ENCODE results near the gene ABI3BP. TPM values are rescaled to one million over a fixed set of nuclear protein-coding genes. Genes with fewer than 3 reads are reported as not detected.

The ABI3BP gene
- total RNA-seq, 1 experiment from 2014 or later: 0.15 TPM

DNA sequence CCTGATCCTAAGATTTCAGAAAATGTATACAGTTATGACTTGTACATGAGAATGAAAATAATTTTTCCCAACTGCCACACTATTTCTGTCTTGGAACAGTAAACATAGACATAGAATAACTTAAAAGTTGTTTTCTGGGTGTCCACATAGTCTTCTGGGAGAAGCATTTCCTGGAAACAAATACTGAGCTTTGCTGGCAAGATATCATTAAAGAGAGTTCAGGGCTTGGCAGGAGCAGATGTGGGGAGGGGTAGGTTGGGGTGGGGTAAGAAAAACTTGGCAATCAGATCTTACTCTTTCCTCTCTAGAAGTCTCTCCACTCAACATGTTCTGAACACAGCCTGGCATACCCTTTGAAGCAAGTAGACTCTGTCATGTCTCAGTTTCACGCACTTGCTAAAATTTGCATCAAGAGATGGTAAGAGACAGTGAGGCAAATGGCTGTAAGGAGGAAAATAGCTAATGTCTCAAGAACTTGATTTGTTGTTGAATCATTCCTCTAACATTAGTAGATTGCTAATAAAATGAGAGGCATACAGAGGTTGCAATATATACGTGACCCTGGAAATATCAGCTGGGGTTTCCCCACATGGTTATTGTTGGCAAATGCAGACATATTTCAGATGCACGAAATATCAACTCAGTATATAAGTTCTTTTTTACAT, 27.3 kb upstream of the ABI3BP start:
- no peaks in the 10 kb centered on the region for H3K9me3 ChIP-seq (ENCODE audit: control insufficient read depth in 1 of 2, insufficient read depth in 1 of 2, low read depth in 1 of 2, low read length in 2 of 2)
- H3K4me3 ChIP-seq (replicated peaks in 1 of 2; ENCODE audit: low read depth in 1 of 2, low read length in 2 of 2): no peak overlapping the region
- TF ChIP-seq ZBTB33 (IDR thresholded peaks at IDR 0.05; ENCODE audit: extremely low read depth, insufficient replicate concordance, low read length) (no peak), EZH2 (IDR thresholded peaks at IDR 0.05) (no peak), RAD21 (IDR thresholded peaks at IDR 0.05; ENCODE audit: low read depth) (no peak), CBX3 (IDR thresholded peaks at IDR 0.05; ENCODE audit: low read depth) (no peak), ATF3 (IDR thresholded peaks at IDR 0.05) (no peak), YY1 (IDR thresholded peaks at IDR 0.05; ENCODE audit: extremely low read depth, insufficient replicate concordance, low read depth, low read length) (no peak), FOSL1 (IDR thresholded peaks at IDR 0.05; ENCODE audit: low read depth) (no peak), ZFX (IDR thresholded peaks at IDR 0.05) (no peak), EGR1 (IDR thresholded peaks at IDR 0.05; ENCODE audit: low read depth) (no peak), SP1 (IDR thresholded peaks at IDR 0.05; ENCODE audit: low read depth) (no peak), POLR2AphosphoS5 (IDR thresholded peaks at IDR 0.05; ENCODE audit: low read depth, low read length) (no peak)
- TF ChIP-seq, protein P1, sequence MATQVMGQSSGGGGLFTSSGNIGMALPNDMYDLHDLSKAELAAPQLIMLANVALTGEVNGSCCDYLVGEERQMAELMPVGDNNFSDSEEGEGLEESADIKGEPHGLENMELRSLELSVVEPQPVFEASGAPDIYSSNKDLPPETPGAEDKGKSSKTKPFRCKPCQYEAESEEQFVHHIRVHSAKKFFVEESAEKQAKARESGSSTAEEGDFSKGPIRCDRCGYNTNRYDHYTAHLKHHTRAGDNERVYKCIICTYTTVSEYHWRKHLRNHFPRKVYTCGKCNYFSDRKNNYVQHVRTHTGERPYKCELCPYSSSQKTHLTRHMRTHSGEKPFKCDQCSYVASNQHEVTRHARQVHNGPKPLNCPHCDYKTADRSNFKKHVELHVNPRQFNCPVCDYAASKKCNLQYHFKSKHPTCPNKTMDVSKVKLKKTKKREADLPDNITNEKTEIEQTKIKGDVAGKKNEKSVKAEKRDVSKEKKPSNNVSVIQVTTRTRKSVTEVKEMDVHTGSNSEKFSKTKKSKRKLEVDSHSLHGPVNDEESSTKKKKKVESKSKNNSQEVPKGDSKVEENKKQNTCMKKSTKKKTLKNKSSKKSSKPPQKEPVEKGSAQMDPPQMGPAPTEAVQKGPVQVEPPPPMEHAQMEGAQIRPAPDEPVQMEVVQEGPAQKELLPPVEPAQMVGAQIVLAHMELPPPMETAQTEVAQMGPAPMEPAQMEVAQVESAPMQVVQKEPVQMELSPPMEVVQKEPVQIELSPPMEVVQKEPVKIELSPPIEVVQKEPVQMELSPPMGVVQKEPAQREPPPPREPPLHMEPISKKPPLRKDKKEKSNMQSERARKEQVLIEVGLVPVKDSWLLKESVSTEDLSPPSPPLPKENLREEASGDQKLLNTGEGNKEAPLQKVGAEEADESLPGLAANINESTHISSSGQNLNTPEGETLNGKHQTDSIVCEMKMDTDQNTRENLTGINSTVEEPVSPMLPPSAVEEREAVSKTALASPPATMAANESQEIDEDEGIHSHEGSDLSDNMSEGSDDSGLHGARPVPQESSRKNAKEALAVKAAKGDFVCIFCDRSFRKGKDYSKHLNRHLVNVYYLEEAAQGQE (IDR thresholded peaks at IDR 0.05; ENCODE audit: low read depth): no peak
- H3K36me3 ChIP-seq (ENCODE audit: control insufficient read depth in 1 of 2, insufficient read depth in 2 of 2, low read length in 2 of 2): no peaks in the 10 kb centered on the region
- DNase-seq (ENCODE audit: low read depth, low spot score): no peak
- no peak overlapping the region for H3K9ac ChIP-seq (ENCODE audit: low read length)
- H3K9me2 ChIP-seq (ENCODE audit: insufficient read depth): no peaks in the 10 kb centered on the region
- CTCF ChIA-PET: no interaction called here
- ATAC-seq: no peak
- no TSS peak for BruUV-seq (replicated peaks)
- no peaks in the 10 kb centered on the region for H4K20me1 ChIP-seq (ENCODE audit: insufficient read depth)
- intact Hi-C loops (cut with micrococcal nuclease): no loop called here
- RAD21 ChIA-PET (ENCODE audit: low non-redundant PET in 1 of 2, low total read pairs in 2 of 2, uncharacterized antibody in 2 of 2, unreplicated experiment in 2 of 2): no interaction called here
- POLR2A ChIA-PET: no interaction called here
- no peak overlapping the region for H3K4me2 ChIP-seq (ENCODE audit: low read length)
- no peaks in the 10 kb centered on the region for H3K27me3 ChIP-seq (ENCODE audit: insufficient read depth, low read length)
- H3K79me2 ChIP-seq (ENCODE audit: insufficient read depth, low read length): no peaks in the 10 kb centered on the region
- H2AFZ ChIP-seq (ENCODE audit: low read depth, low read length, poor library complexity, severe bottlenecking): no peak overlapping the region
- H3K27ac ChIP-seq (ENCODE audit: low read depth, low read length): no peak overlapping the region
- H3K4me1 ChIP-seq (ENCODE audit: control insufficient read depth in 1 of 2, insufficient read depth in 2 of 2, low read length in 2 of 2): no peaks in the 10 kb centered on the region
